GM18498 (cell line): ENCODE data around the gene JPH2.

Experiments used
- ATAC-seq: cut with Tn5 transposase; IDR thresholded peaks from one replicate; pipeline ENCODE4 v1.9.1; 2021; ENCODE audit warnings: mild to moderate bottlenecking, moderate library complexity; ENCODE audit not compliant: unreplicated experiment

JPH2 gene

GRCh38 chr20:44187772-44188709, 1.1 kb upstream of the JPH2 start:
- no peak for ATAC-seq

- ATAC-seq = no peak
Measured at GRCh38 chr20:44186674-44187053, 324 bp downstream of the JPH2 start.

GRCh38 chr20:44186201-44186600, 787 bp downstream of the JPH2 start:
- ATAC-seq = no peak

- ATAC-seq = no peak
Measured at GRCh38 chr20:44185574-44185973, 1.4 kb downstream of the JPH2 start.

GRCh38 chr20:44183282-44183681, 3.7 kb downstream of the JPH2 start:
- ATAC-seq = no peak

- ATAC-seq = no peak
Measured at GRCh38 chr20:44182863-44183262, 4.1 kb downstream of the JPH2 start.

GRCh38 chr20:44182135-44182765, 4.7 kb downstream of the JPH2 start:
- ATAC-seq = no peak

- no peak for ATAC-seq
Measured at GRCh38 chr20:44181611-44182010, 5.4 kb downstream of the JPH2 start.

- ATAC-seq = no peak
Measured at GRCh38 chr20:44180814-44181213, 6.2 kb downstream of the JPH2 start.

GRCh38 chr20:44176833-44177534, 10.0 kb downstream of the JPH2 start:
- ATAC-seq = no peak

- ATAC-seq = no peak
Measured at GRCh38 chr20:44174996-44175765, 11.8 kb downstream of the JPH2 start.

GRCh38 chr20:44173846-44174245, 13.1 kb downstream of the JPH2 start:
- ATAC-seq = no peak

GRCh38 chr20:44173116-44173515, 13.9 kb downstream of the JPH2 start:
- no peak for ATAC-seq

GRCh38 chr20:44172572-44172950, 14.4 kb downstream of the JPH2 start:
- ATAC-seq = no peak

- ATAC-seq = no peak
Measured at GRCh38 chr20:44171775-44172571, 15.0 kb downstream of the JPH2 start.

GRCh38 chr20:44170816-44171410, 16.1 kb downstream of the JPH2 start:
- ATAC-seq = no peak

GRCh38 chr20:44167736-44168135, 19.3 kb downstream of the JPH2 start:
- ATAC-seq = no peak

GRCh38 chr20:44166477-44166876, 20.5 kb downstream of the JPH2 start:
- no peak for ATAC-seq

- no peak for ATAC-seq
Measured at GRCh38 chr20:44166008-44166407, 21.0 kb downstream of the JPH2 start.

- ATAC-seq = no peak
Measured at GRCh38 chr20:44160133-44160532, 26.9 kb downstream of the JPH2 start.
